Activated CD8-positive, alpha-beta T cell treated with anti-CD3 and anti-CD28 coated beads for 36 hours (primary cell): ENCODE results near the gene OR51G1. TPM values are rescaled to one million over a fixed set of nuclear protein-coding genes. Genes with fewer than 3 reads are reported as not detected.

Experiments used
- ATAC-seq: fragments of 200-7000 bp; cut with Tn5 transposase; one replicate; pipeline ENCODE4 v1.10.0; 2021; ENCODE audit warnings: mild to moderate bottlenecking, moderate library complexity
- CTCF ChIA-PET: fragments of 350-600 bp; sonication (Branson Sonifier 250); formaldehyde crosslinking; loops from one replicate; lab custom pipeline; 2021; ENCODE audit warnings: antibody characterized with exemption; lab: Charles Lee
- POLR2A ChIA-PET: fragments of 350-600 bp; sonication (Branson Sonifier 250); formaldehyde crosslinking; loops from one replicate; lab custom pipeline; 2021; ENCODE audit warnings: antibody characterized with exemption; lab: Charles Lee
- DNase-seq: peaks from one replicate; pipeline ENCODE4 v3.0.0-alpha.2; 2020
- H3K27ac Mint-ChIP-seq: one replicate; pipeline ENCODE4 v1.8.0; 2021; ENCODE audit warnings: mild to moderate bottlenecking, mixed read lengths
- H3K27me3 Mint-ChIP-seq: one replicate; pipeline ENCODE4 v1.8.0; 2021; ENCODE audit warnings: mixed read lengths
- H3K36me3 Mint-ChIP-seq: one replicate; pipeline ENCODE4 v1.8.0; 2021; ENCODE audit warnings: low read depth, mixed read lengths
- H3K4me1 Mint-ChIP-seq: one replicate; pipeline ENCODE4 v1.8.0; 2021; ENCODE audit warnings: low read depth, mixed read lengths
- H3K4me3 Mint-ChIP-seq: one replicate; pipeline ENCODE4 v1.8.0; 2021; ENCODE audit warnings: mild to moderate bottlenecking, moderate library complexity, mixed read lengths
- H3K9me3 Mint-ChIP-seq: one replicate; pipeline ENCODE4 v1.8.0; 2021; ENCODE audit warnings: mixed read lengths
- CTCF ChIP-seq: fragments of 200-600 bp; IDR thresholded peaks from one replicate; pipeline ENCODE4 v1.8.0; 2022; ENCODE audit warnings: antibody characterized with exemption, mild to moderate bottlenecking
- intact Hi-C: fragments of 100-400 bp; cut with micrococcal nuclease; formaldehyde crosslinking; loops from one replicate; pipeline ENCODE4 v1.10.0; 2022
- total RNA-seq, 2 experiments: library from RNA; stranded (reverse); gene quantifications; one replicate each; pipeline ENCODE4 v1.2.3, GENCODE V29; 2021

The OR51G1 gene
- total RNA-seq, 2 experiments from 2014 or later: not detected

- no peaks in the 10 kb centered on the region for H3K36me3 Mint-ChIP-seq
- no peaks in the 10 kb centered on the region for H3K27me3 Mint-ChIP-seq
- CTCF ChIA-PET: interaction anchor here (0.7 kb wide), 1 partner anchor 1932 kb away, joined by 3 read pairs; no protein-coding TSS in a partner anchor
- ATAC-seq (no peak), DNase-seq (no peak)
- no peaks in the 10 kb centered on the region for H3K9me3 Mint-ChIP-seq
- no peaks in the 10 kb centered on the region for H3K4me1 Mint-ChIP-seq
- no peak overlapping the region for H3K4me3 Mint-ChIP-seq
- no peak for TF ChIP-seq CTCF
- POLR2A ChIA-PET: no interaction called here
- intact Hi-C loops: no loop called here
- no peak overlapping the region for H3K27ac Mint-ChIP-seq
These were observed 36.5 kb downstream of the OR51G1 start for GRCh38 chr11:4887591-4887990.

GRCh38 chr11:4886186-4886585 is 38.0 kb downstream of the OR51G1 start:
- POLR2A ChIA-PET: no interaction called here
- Mint-ChIP-seq H3K36me3 (no peaks in the 10 kb centered on the region), H3K4me3 (no peak overlapping the region), H3K27me3 (no peaks in the 10 kb centered on the region), H3K27ac (no peak overlapping the region), H3K9me3 (no peaks in the 10 kb centered on the region), H3K4me1 (no peaks in the 10 kb centered on the region)
- DNase-seq: no peak
- CTCF ChIA-PET: no interaction called here
- intact Hi-C loops: no loop called here
- TF ChIP-seq CTCF: no peak
- ATAC-seq: no peak

GRCh38 chr11:4884361-4884760 is 39.8 kb downstream of the OR51G1 start:
- H3K36me3 Mint-ChIP-seq: no peaks in the 10 kb centered on the region
- H3K27ac Mint-ChIP-seq: no peak overlapping the region
- ATAC-seq (no peak), DNase-seq (no peak)
- intact Hi-C loops: no loop called here
- H3K27me3 Mint-ChIP-seq: peaks cover 2% of the 10 kb centered on the region
- H3K9me3 Mint-ChIP-seq: no peaks in the 10 kb centered on the region
- H3K4me1 Mint-ChIP-seq: no peaks in the 10 kb centered on the region
- no peak overlapping the region for H3K4me3 Mint-ChIP-seq
- CTCF ChIA-PET: no interaction called here
- no peak for TF ChIP-seq CTCF
- POLR2A ChIA-PET: no interaction called here

- H3K4me3 Mint-ChIP-seq: no peak overlapping the region
- intact Hi-C loops: no loop called here
- no peaks in the 10 kb centered on the region for H3K9me3 Mint-ChIP-seq
- H3K4me1 Mint-ChIP-seq: no peaks in the 10 kb centered on the region
- no peaks in the 10 kb centered on the region for H3K36me3 Mint-ChIP-seq
- CTCF ChIA-PET: no interaction called here
- H3K27ac Mint-ChIP-seq: no peak overlapping the region
- H3K27me3 Mint-ChIP-seq: peaks cover 2% of the 10 kb centered on the region
- no peak for TF ChIP-seq CTCF
- POLR2A ChIA-PET: no interaction called here
- DNase-seq (no peak), ATAC-seq (no peak)
These were observed 41.6 kb downstream of the OR51G1 start for GRCh38 chr11:4882543-4882942.

GRCh38 chr11:4881860-4882500 is 42.2 kb downstream of the OR51G1 start, which contains the start of gene OR51T1:
TSS of gene OR51T1 (plus strand) at chr11:4881900. CDS start at chr11:4881900, 0 bp downstream.
- Mint-ChIP-seq H3K4me1 (no peaks in the 10 kb centered on the region), H3K27me3 (peaks cover 2% of the 10 kb centered on the region), H3K9me3 (no peaks in the 10 kb centered on the region), H3K27ac (no peak within 1 kb of the TSS), H3K36me3 (no peaks in the 10 kb centered on the region), H3K4me3 (no peak within 1 kb of the TSS)
- ChIA-PET CTCF (no interaction called here), POLR2A (no interaction called here)
- intact Hi-C loops: no loop called here
- no peak for DNase-seq
- no peak for ATAC-seq
- no peak for TF ChIP-seq CTCF
